Ovary (tissue), 9 donors: ENCODE measurements around the gene SLC25A1. TPM values are rescaled to one million over a fixed set of nuclear protein-coding genes. Genes with fewer than 3 reads are reported as not detected.

Source experiments
- DNase-seq, 5 donors: peaks; one replicate each; pipeline ENCODE4 v3.0.0-alpha.2; 2019 to 2020
- H3K27ac ChIP-seq, 2 donors: fragments of 200-600 bp; one replicate each; pipeline versions ENCODE4 v1.5.1 to v1.8.0; 2019 to 2022
- H3K27me3 ChIP-seq: fragments of 200-600 bp; one replicate; pipeline ENCODE4 v1.8.0; 2022
- H3K36me3 ChIP-seq: fragments of 200-600 bp; sonication (generic); one replicate; pipeline ENCODE4 v1.5.1; 2019
- H3K4me1 ChIP-seq: one replicate; pipeline ENCODE4 v1.8.1; 2013; ENCODE audit warnings: mild to moderate bottlenecking, moderate library complexity; ENCODE audit not compliant: insufficient read depth
- H3K4me3 ChIP-seq: fragments of 200-600 bp; sonication (generic); one replicate; pipeline ENCODE4 v1.5.1; 2017
- H3K9me3 ChIP-seq, 2 donors: fragments of 200-600 bp in 1 of 2; sonication (generic) in 1 of 2; one replicate each; pipeline versions ENCODE4 v1.5.1 to v1.8.1; 2013 to 2019; ENCODE audit warnings: mild to moderate bottlenecking in 1 of 2, moderate library complexity in 1 of 2
- EP300 ChIP-seq: sonication (generic); formaldehyde crosslinking; IDR thresholded peaks from one replicate; pipeline ENCODE4 v1.6.1; 2017; ENCODE audit warnings: antibody characterized with exemption
- POLR2A ChIP-seq: fragments of 450-650 bp; IDR thresholded peaks from one replicate; pipeline ENCODE4 v1.6.1; 2017; ENCODE audit warnings: antibody characterized with exemption, mild to moderate bottlenecking, moderate library complexity
- WGBS, 3 donors: extraction: QIAGEN DNeasy Blood & Tissue Kit in 1 of 3; methylation state at CpG; one replicate each; pipeline versions ENCODE4 v1.1.5 to v1.1.7; 2013 to 2017; 5-methylcytosine and 5-hydroxymethylcytosine counted together
- intact Hi-C, 4 donors: fragments of 100-400 bp; cut with DNase I; formaldehyde crosslinking; loops; one replicate each; pipeline versions ENCODE4 v1.11.0 to v1.15.1; 2022 to 2023
- polyA plus RNA-seq, 2 donors: library from polyadenylated mRNA; stranded (reverse); fragments of 200-250 nt in 1 of 2; fragments of 350-450 nt in 1 of 2; fragmentation: Illumina TruSeq in 1 of 2; extraction: RNeasy Lipid Tissue Mini Kit (QIAGEN cat#74804) in 1 of 2; gene quantifications; one replicate each; pipeline ENCODE4 v1.2.3, GENCODE V29; 2013 to 2014
- total RNA-seq, 7 donors: library from RNA; depleted of rRNA in 2 of 7; stranded (reverse); fragments of >200 nt in 2 of 7; fragmentation: NEBNext Ultra II Directional in 3 of 7; extraction: Animal tissue kit (Norgen Biotek cat#: 25700) in 3 of 7; gene quantifications; one replicate each; pipeline versions ENCODE4 v1.1.0 to v1.2.4, GENCODE V29; 2016 to 2023
- TF ChIP-seq, protein P1 (sequence below), 3 donors: fragments of 450-650 bp in 2 of 3; fragments of 200-600 bp in 1 of 3; IDR thresholded peaks; one replicate each; pipeline versions ENCODE4 v1.5.1 to v1.8.0; 2016 to 2022; ENCODE audit warnings: antibody characterized with exemption in 3 of 3, mild to moderate bottlenecking in 1 of 3
- donor health status: DM: no; HTN: no; CAD: no; lungs with moderate emphysema.
- donor health status: DM: no; HTN: no; CAD: no.
- donor health status: Bipolar disorder and iron deficiency.
- donor health status: DM: yes; HTN: yes; CAD: no.
- donor health status: DM: no; HTN: no; CAD: no.
- donor health status: DM: yes; HTN: yes; CAD: no.

The SLC25A1 gene
- total and polyA plus RNA-seq, 9 donors = 15.8 to 90.7 (median 63.9) TPM

DNA sequence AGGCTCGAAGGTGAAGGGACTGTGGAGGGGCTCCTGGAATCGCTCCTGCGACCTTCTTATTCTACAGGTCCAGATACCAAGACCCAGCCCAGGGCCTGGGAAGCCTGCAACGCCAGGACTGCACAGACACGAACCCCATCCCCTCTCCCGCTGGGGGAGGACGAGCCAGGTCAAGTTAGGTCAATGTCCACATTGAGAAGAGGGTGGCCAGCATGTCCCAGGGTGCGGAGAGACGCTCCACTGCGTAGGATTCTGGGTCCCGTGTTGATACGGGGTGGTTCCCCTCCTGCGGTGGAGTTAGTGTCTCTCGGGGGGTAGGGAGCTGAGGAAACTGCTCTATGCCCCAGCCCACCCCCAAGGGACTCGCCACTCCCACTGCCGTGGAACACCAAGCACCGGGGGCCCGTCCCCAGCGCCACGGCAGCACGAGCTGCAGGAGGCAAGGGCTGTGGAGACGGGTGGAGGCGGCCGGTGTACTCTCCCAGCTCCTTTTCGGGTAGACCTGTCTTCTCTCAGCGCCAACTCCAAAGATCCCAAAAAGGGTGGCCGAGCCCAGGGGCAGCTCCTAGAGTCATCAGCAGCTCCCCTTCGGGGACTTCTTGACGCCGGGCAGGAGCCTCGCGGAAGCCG lies 30.0 kb downstream of the SLC25A1 start:
- H3K36me3 ChIP-seq = no peaks in the 10 kb centered on the region
- intact Hi-C loops = loop anchor here in 1 of 4 donors (2.0 to 5.0 kb wide), 2 partner anchors 20 to 484 kb away; no protein-coding TSS in a partner anchor
- no peak for TF ChIP-seq EP300
- TF ChIP-seq, protein P1, sequence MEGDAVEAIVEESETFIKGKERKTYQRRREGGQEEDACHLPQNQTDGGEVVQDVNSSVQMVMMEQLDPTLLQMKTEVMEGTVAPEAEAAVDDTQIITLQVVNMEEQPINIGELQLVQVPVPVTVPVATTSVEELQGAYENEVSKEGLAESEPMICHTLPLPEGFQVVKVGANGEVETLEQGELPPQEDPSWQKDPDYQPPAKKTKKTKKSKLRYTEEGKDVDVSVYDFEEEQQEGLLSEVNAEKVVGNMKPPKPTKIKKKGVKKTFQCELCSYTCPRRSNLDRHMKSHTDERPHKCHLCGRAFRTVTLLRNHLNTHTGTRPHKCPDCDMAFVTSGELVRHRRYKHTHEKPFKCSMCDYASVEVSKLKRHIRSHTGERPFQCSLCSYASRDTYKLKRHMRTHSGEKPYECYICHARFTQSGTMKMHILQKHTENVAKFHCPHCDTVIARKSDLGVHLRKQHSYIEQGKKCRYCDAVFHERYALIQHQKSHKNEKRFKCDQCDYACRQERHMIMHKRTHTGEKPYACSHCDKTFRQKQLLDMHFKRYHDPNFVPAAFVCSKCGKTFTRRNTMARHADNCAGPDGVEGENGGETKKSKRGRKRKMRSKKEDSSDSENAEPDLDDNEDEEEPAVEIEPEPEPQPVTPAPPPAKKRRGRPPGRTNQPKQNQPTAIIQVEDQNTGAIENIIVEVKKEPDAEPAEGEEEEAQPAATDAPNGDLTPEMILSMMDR (IDR thresholded peaks at IDR 0.05) = no peak
- no peak for TF ChIP-seq POLR2A
- no peak overlapping the region for H3K27ac ChIP-seq
- DNase-seq = peak in 2 of 5 donors; percentile 12 to 25
- peaks cover 2% of the 10 kb centered on the region for H3K4me1 ChIP-seq
- peaks cover 0 to 4% of the 10 kb centered on the region in 2 donors for H3K9me3 ChIP-seq
- WGBS, 3 donors = 26 to 39% (median 33%) methylated on average over 30 to 33 of the region's 33 CpGs
- H3K27me3 ChIP-seq = peaks cover 4% of the 10 kb centered on the region
- no peak overlapping the region for H3K4me3 ChIP-seq

DNA sequence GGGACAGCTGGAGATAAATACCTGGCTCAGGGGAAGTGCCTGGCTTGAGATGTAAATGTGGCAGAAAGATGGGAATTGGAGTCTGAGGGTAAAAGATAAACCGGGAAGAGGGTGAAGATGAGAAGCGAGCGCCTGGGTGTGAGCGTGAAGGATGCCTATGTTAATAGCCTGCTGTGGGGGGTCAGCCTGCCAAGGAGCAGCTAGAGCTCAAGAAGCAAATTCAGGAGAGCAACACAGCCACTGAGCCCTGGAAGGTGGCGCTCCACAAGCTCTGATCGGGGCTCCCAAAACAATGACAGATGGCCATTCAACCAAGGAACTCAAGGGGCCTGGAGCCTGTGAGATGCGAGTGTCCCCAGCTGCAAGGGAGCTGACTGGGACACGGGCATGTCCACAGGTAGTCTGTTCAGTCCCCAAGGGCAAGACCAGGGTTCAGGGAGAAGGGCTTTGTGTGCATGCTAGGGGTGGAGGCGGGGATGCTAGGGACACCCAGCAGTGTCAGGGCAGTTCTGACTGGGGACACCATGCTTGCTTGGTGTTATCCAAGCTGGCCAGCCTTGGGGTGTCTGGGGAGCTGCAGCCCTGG lies 31.2 kb downstream of the SLC25A1 start:
- 26 to 32% (median 26%) methylated on average over 9 of the region's 9 CpGs for WGBS, 3 donors
- H3K4me3 ChIP-seq = no peak overlapping the region
- peaks cover 2% of the 10 kb centered on the region for H3K4me1 ChIP-seq
- H3K36me3 ChIP-seq = no peaks in the 10 kb centered on the region
- peaks cover 4% of the 10 kb centered on the region for H3K27me3 ChIP-seq
- intact Hi-C loops = loop anchor here in 1 of 4 donors (5.0 kb wide), 1 partner anchor 485 kb away; no protein-coding TSS in a partner anchor
- TF ChIP-seq POLR2A = no peak
- TF ChIP-seq, protein P1 (IDR thresholded peaks at IDR 0.05) = no peak
- DNase-seq = no peak
- peaks cover 0 to 4% of the 10 kb centered on the region in 2 donors for H3K9me3 ChIP-seq
- no peak overlapping the region for H3K27ac ChIP-seq

DNA sequence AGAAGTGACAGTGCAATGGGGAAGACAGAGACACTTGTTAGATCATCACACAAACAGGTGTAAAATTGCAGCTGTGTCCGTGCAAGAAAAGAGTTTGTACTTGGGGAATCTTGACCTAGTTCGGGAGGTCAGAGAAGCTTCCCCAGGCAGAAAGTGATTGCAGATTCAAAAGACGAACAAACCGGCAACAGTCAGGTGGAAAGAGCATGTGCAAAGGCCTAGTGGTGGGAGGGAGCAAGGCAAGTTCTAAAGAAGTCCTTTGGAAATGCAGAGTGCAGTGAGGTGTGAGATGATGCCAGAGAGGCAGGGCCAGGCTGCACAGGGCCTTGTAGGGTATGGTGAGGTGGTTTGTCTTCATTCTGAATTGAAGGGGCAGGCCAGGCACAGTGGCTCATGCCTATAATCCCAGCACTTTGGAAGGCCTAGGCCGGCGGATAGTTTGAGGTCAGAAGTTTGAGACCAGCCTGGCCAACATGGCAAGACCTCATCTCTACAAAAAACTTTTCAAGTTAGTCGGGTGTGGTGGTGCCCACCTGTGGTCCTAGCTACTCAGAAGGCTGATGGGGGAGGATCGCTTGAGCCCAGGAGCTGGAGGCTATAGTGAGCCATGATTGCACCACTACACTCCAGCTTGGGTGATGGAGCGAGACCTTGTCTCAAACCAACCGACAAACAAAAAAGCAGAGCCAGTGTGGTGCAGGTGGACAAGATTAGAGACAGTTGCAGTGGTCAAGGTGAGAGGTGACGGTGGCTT lies 32.1 kb downstream of the SLC25A1 start:
- TF ChIP-seq, protein P1 (IDR thresholded peaks at IDR 0.05) = no peak
- TF ChIP-seq POLR2A = no peak
- no peak for TF ChIP-seq EP300
- Histone ChIP-seq H3K27me3 (peaks cover 4% of the 10 kb centered on the region), H3K36me3 (no peaks in the 10 kb centered on the region), H3K9me3 (peaks cover 0 to under 1% of the 10 kb centered on the region in 2 donors), H3K4me3 (no peak overlapping the region), H3K27ac (no peak overlapping the region), H3K4me1 (peaks cover 2% of the 10 kb centered on the region)
- 72 to 81% (median 74%) methylated on average over 11 of the region's 11 CpGs for WGBS, 3 donors
- intact Hi-C loops = loop anchor here in 1 of 4 donors (5.0 kb wide), 1 partner anchor 486 kb away; no protein-coding TSS in a partner anchor
- no peak for DNase-seq

DNA sequence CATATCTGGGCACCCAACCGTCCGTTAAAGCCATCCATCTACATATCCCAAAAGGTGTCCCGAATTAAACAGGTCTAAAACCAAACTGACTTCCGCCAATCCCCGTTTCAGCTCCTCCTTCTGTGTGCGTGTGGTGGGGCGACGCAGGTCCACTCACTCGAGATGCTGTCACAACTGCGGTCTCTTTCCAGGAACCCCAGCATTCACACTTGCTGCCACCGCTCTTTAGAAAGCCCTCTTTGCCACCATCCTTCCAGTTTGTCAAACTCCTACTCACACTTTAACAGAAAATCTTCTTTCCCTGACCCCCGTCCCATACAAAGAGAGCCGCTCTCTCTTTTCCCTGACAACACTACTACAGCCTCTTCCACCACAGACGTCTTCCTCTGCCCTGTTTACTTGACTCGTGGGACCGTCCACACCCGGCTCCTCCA lies 34.6 kb downstream of the SLC25A1 start:
- Histone ChIP-seq H3K4me3 (peak overlapping the region; percentile 91), H3K9me3 (no peaks in the 10 kb centered on the region), H3K4me1 (peaks cover 2% of the 10 kb centered on the region), H3K36me3 (no peaks in the 10 kb centered on the region), H3K27ac (peak overlapping the region in 1 of 2 donors; percentile 69), H3K27me3 (peaks cover 2% of the 10 kb centered on the region)
- TF ChIP-seq POLR2A = no peak
- TF ChIP-seq, protein P1 (IDR thresholded peaks at IDR 0.05) = no peak
- no peak for TF ChIP-seq EP300
- 1 to 2% (median 1%) methylated on average over 17 of the region's 17 CpGs for WGBS, 3 donors
- peak in 1 of 5 donors; percentile 16 for DNase-seq
- intact Hi-C loops = no loop called here
